HepG2 (cell line): ENCODE results near the gene TFDP2. TPM values are rescaled to one million over a fixed set of nuclear protein-coding genes. Genes with fewer than 3 reads are reported as not detected.

Experiments
- KIAA2018 ChIP-seq: sonication (generic); formaldehyde crosslinking; IDR thresholded peaks from 2 replicates; pipeline ENCODE4 v1.5.0; 2020; ENCODE audit warnings: mild to moderate bottlenecking, missing genetic modification reagents, borderline replicate concordance
- PHF8 ChIP-seq: sonication (generic); formaldehyde crosslinking; IDR thresholded peaks from 2 replicates; pipeline ENCODE4 v1.5.0; 2020; ENCODE audit warnings: missing genetic modification reagents
- POLR2AphosphoS2 ChIP-seq: IDR thresholded peaks from 2 replicates; pipeline ENCODE4 v1.6.1; 2011; ENCODE audit warnings: low read depth, low read length, improper control_type of control experiment
- XRCC5 ChIP-seq: fragments of 200-400 bp; formaldehyde crosslinking; optimal IDR thresholded peaks from 2 replicates; pipeline ENCODE3; 2017; ENCODE audit warnings: mild to moderate bottlenecking, low read length
- ZNF230 ChIP-seq: sonication (generic); formaldehyde crosslinking; IDR thresholded peaks from 2 replicates; pipeline ENCODE4 v1.4.0; 2020; ENCODE audit warnings: mild to moderate bottlenecking, missing genetic modification reagents
- ZNF318 ChIP-seq: sonication (generic); formaldehyde crosslinking; IDR thresholded peaks from 2 replicates; pipeline ENCODE4 v1.4.0; 2020; ENCODE audit warnings: mild to moderate bottlenecking, missing genetic modification reagents
- ZNF570 ChIP-seq: sonication (generic); formaldehyde crosslinking; IDR thresholded peaks from 2 replicates; pipeline ENCODE4 v1.4.0; 2020; ENCODE audit warnings: mild to moderate bottlenecking, missing genetic modification reagents, borderline replicate concordance
- ZNF788 ChIP-seq: sonication (generic); formaldehyde crosslinking; IDR thresholded peaks from 2 replicates; pipeline ENCODE4 v1.5.0; 2020; ENCODE audit warnings: mild to moderate bottlenecking, missing genetic modification reagents, borderline replicate concordance
- polyA plus RNA-seq, 8 experiments: library from polyadenylated mRNA; depleted of rRNA in 3 of 8; stranded (reverse) in 7 of 8; unstranded in 1 of 8; fragments of >200 nt; fragmentation: Illumina TruSeq in 4 of 8; extraction: Trizol in 4 of 8; gene quantifications; 2 replicates each; pipeline versions ENCODE4 v1.2.1 to v1.2.3, GENCODE V29; 2011 to 2016; ENCODE audit warnings: low read depth in 4 of 8, missing spikeins in 1 of 8, mixed read lengths in 1 of 8; ENCODE audit not compliant: insufficient read depth in 1 of 8
- total RNA-seq, 5 experiments: library from RNA; depleted of rRNA; stranded (reverse); fragments of >200 nt; fragmentation: Illumina TruSeq; extraction: Trizol; gene quantifications; 2 replicates each; pipeline ENCODE4 v1.2.3, GENCODE V29; 2016; ENCODE audit warnings: low read depth in 1 of 5

The TFDP2 gene
- total and polyA plus RNA-seq, 2 of the 13 experiments (the other 11 are each of a cell fraction or from before 2014, with no cell fraction given), result 17.9 to 37.4 TPM

GRCh38 chr3:142021127-142021526 lies 128.2 kb downstream of the TFDP2 start (continued):
- TF ChIP-seq XRCC5 (no peak), ZNF230 (CRISPR knock-in tag) (no peak), POLR2AphosphoS2 (no peak), ZNF570 (CRISPR knock-in tag) (no peak), KIAA2018 (CRISPR knock-in tag) (no peak), ZNF318 (CRISPR knock-in tag) (no peak), ZNF788 (CRISPR knock-in tag) (no peak), PHF8 (CRISPR knock-in tag) (no peak)
